Spleen (tissue), 11 donors: Measurements from ENCODE around the gene CFL1. TPM values are rescaled to one million over a fixed set of nuclear protein-coding genes. Genes with fewer than 3 reads are reported as not detected.

Experiments used
- DNase-seq: peaks from one replicate; pipeline ENCODE4 v3.0.0-alpha.2; 2020
- H3K27ac ChIP-seq, 8 donors: fragments of 200-600 bp; sonication (generic) in 7 of 8; 1 replicate in 4 of 8; 2 replicates in 4 of 8; pipeline versions ENCODE4 v1.5.0 to v1.8.0; 2016 to 2021; ENCODE audit warnings: inconsistent platforms in 4 of 8, mild to moderate bottlenecking in 4 of 8, moderate library complexity in 1 of 8
- H3K27me3 ChIP-seq, 7 donors: fragments of 200-600 bp; sonication (generic) in 6 of 7; replicated peaks in 1 of 7; 1 replicate in 4 of 7; 2 replicates in 3 of 7; pipeline versions ENCODE4 v1.5.0 to v1.8.0; 2016 to 2021; ENCODE audit warnings: inconsistent platforms in 3 of 7, mild to moderate bottlenecking in 1 of 7
- H3K36me3 ChIP-seq, 6 donors: fragments of 200-600 bp; sonication (generic) in 5 of 6; 1 replicate in 4 of 6; 2 replicates in 2 of 6; pipeline versions ENCODE4 v1.5.0 to v1.8.0; 2016 to 2021; ENCODE audit warnings: inconsistent platforms in 2 of 6
- H3K4me1 ChIP-seq, 6 donors: fragments of 200-600 bp; sonication (generic) in 5 of 6; 1 replicate in 3 of 6; 2 replicates in 3 of 6; pipeline versions ENCODE4 v1.5.0 to v1.8.0; 2016 to 2021; ENCODE audit warnings: inconsistent platforms in 3 of 6
- H3K4me3 ChIP-seq, 8 donors: fragments of 200-600 bp; sonication (generic) in 7 of 8; 1 replicate in 4 of 8; 2 replicates in 4 of 8; pipeline versions ENCODE4 v1.5.0 to v1.8.0; 2016 to 2021; ENCODE audit warnings: inconsistent platforms in 4 of 8, mild to moderate bottlenecking in 4 of 8, moderate library complexity in 2 of 8
- H3K9me3 ChIP-seq, 8 donors: fragments of 200-600 bp; sonication (generic) in 7 of 8; 1 replicate in 4 of 8; 2 replicates in 4 of 8; pipeline versions ENCODE4 v1.5.0 to v1.8.0; 2016 to 2021; ENCODE audit warnings: inconsistent platforms in 4 of 8
- POLR2A ChIP-seq, 3 donors: fragments of 450-650 bp; IDR thresholded peaks; one replicate each; pipeline ENCODE4 v1.5.1; 2017; ENCODE audit warnings: antibody characterized with exemption in 3 of 3, mild to moderate bottlenecking in 1 of 3
- POLR2AphosphoS5 ChIP-seq, 3 donors: sonication (generic); formaldehyde crosslinking; IDR thresholded peaks; one replicate each; pipeline ENCODE4 v1.5.1; 2017; ENCODE audit warnings: antibody characterized with exemption in 3 of 3
- WGBS, 5 donors: extraction: QIAGEN DNeasy Blood & Tissue Kit in 3 of 5; methylation state at CpG; one replicate each; pipeline versions ENCODE4 v1.1.5 to v1.1.7; 2013 to 2018; 5-methylcytosine and 5-hydroxymethylcytosine counted together
- intact Hi-C: fragments of 100-400 bp; cut with DNase I; formaldehyde crosslinking; loops from one replicate; pipeline ENCODE4 v1.15.0; 2023; ENCODE audit warnings: low total_unique reads
- polyA plus RNA-seq, 3 donors: library from polyadenylated mRNA; stranded (reverse); fragments of 200-250 nt; gene quantifications; one replicate each; pipeline ENCODE4 v1.2.1, GENCODE V29; 2013
- total RNA-seq, 7 donors: library from RNA; depleted of rRNA in 3 of 7; stranded (reverse); fragments of >200 nt in 3 of 7; fragmentation: NEBNext Ultra II Directional in 4 of 7; extraction: Animal tissue kit (Norgen Biotek cat#: 25700) in 4 of 7; gene quantifications; one replicate each; pipeline versions ENCODE4 v1.1.0 to v1.2.1, GENCODE V29; 2016 to 2021
- TF ChIP-seq, protein P1 (sequence below), 11 experiments: fragments of 200-600 bp in 7 of 11; fragments of 450-650 bp in 4 of 11; sonication (generic) in 4 of 11; IDR thresholded peaks in 8 of 11; conservative IDR thresholded peaks in 3 of 11; 1 replicate in 7 of 11; 2 replicates in 4 of 11; pipeline versions ENCODE4 v1.4.0 to v1.8.0; 2016 to 2021; ENCODE audit warnings: antibody characterized with exemption in 11 of 11, inconsistent platforms in 4 of 11, mild to moderate bottlenecking in 1 of 11
- donor health status: healthy with polysubstance abuse.
- donor health status: DM: no; HTN: no; CAD: no; lungs with moderate emphysema.
- donor health status: DM: no; HTN: no; CAD: no.
- donor health status: Bipolar disorder and iron deficiency.
- donor health status: healthy.
- donor health status: DM: no; HTN: no; CAD: no.
- donor health status: DM: yes; HTN: yes; CAD: no.

Gene CFL1
- total and polyA plus RNA-seq, 10 donors: 562 to 1,219 (median 865) TPM

DNA sequence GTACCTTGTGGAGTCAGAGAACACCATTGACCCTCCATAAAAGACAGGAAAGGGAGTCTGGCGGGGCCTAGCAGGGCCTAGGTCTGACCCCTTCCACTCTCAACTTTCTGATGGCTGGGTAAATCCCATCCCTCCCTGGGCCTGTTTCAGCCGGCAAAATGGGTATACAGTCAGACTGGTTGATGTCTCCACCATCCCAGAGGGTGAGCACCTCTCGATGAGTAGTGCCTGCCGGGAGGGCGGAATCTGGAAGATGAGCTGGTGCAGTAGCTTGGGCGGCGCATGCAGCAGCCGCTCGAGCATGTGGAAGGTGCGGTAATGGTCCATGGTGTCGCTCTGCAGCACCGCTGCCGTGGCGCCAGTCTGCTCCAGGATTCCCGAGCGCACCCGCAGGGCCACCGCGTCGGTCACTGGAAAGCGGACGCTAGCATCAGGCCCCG lies 29.8 kb upstream of the CFL1 start:
- H3K27me3 ChIP-seq: no peaks in the 10 kb centered on the region
- H3K27ac ChIP-seq: peak overlapping the region; percentile 92 to 99 (median 96)
- H3K4me3 ChIP-seq: peak overlapping the region; percentile 63 to 93 (median 88)
- no peaks in the 10 kb centered on the region for H3K9me3 ChIP-seq
- no peak for DNase-seq
- peaks cover 41 to 87% (median 60%) of the 10 kb centered on the region in 6 donors for H3K4me1 ChIP-seq
- intact Hi-C loops: loop anchor here (5.0 kb wide), 1 partner anchor 100 kb away; no protein-coding TSS in a partner anchor
- 3 to 7% (median 5%) methylated on average over 21 to 23 of the region's 23 CpGs for WGBS, 5 donors
- no peak for TF ChIP-seq POLR2AphosphoS5 (IDR thresholded peaks at IDR 0.05)
- TF ChIP-seq POLR2A (IDR thresholded peaks at IDR 0.05): no peak
- TF ChIP-seq, protein P1, sequence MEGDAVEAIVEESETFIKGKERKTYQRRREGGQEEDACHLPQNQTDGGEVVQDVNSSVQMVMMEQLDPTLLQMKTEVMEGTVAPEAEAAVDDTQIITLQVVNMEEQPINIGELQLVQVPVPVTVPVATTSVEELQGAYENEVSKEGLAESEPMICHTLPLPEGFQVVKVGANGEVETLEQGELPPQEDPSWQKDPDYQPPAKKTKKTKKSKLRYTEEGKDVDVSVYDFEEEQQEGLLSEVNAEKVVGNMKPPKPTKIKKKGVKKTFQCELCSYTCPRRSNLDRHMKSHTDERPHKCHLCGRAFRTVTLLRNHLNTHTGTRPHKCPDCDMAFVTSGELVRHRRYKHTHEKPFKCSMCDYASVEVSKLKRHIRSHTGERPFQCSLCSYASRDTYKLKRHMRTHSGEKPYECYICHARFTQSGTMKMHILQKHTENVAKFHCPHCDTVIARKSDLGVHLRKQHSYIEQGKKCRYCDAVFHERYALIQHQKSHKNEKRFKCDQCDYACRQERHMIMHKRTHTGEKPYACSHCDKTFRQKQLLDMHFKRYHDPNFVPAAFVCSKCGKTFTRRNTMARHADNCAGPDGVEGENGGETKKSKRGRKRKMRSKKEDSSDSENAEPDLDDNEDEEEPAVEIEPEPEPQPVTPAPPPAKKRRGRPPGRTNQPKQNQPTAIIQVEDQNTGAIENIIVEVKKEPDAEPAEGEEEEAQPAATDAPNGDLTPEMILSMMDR (IDR thresholded peaks at IDR 0.05 in 8 of 11, conservative IDR thresholded peaks at IDR 0.05 in 3 of 11): no peak
- H3K36me3 ChIP-seq: peaks cover 0 to 47% (median 33%) of the 10 kb centered on the region in 6 donors

- peak overlapping the region in 7 of 8 donors; percentile 63 to 93 (median 90) for H3K4me3 ChIP-seq
- intact Hi-C loops: loop anchor here (5.0 kb wide), 1 partner anchor 100 kb away; no protein-coding TSS in a partner anchor
These were observed 29.1 kb upstream of the CFL1 start for GRCh38 chr11:65886826-65887722.

GRCh38 chr11:65885808-65886536 lies 28.0 kb upstream of the CFL1 start:
- DNase-seq: peak; percentile 57

More at GRCh38 chr11:65886826-65887722, 29.1 kb upstream of the CFL1 start:
- H3K27me3 ChIP-seq: no peaks in the 10 kb centered on the region
- H3K4me1 ChIP-seq: peaks cover 34 to 83% (median 53%) of the 10 kb centered on the region in 6 donors
- H3K9me3 ChIP-seq: no peaks in the 10 kb centered on the region
- peaks cover 0 to 53% (median 38%) of the 10 kb centered on the region in 6 donors for H3K36me3 ChIP-seq
- 82 to 92% (median 89%) methylated on average over 14 of the region's 14 CpGs for WGBS, 5 donors
- peak overlapping the region in 7 of 8 donors; percentile 92 to 99 (median 96) for H3K27ac ChIP-seq
- TF ChIP-seq, protein P1 (IDR thresholded peaks at IDR 0.05 in 8 of 11, conservative IDR thresholded peaks at IDR 0.05 in 3 of 11): no peak
- TF ChIP-seq POLR2A (IDR thresholded peaks at IDR 0.05): no peak
- no peak for TF ChIP-seq POLR2AphosphoS5 (IDR thresholded peaks at IDR 0.05)
- peak; percentile 73 for DNase-seq

More at GRCh38 chr11:65885808-65886536, 28.0 kb upstream of the CFL1 start:
- Histone ChIP-seq H3K9me3 (no peaks in the 10 kb centered on the region), H3K4me1 (peaks cover 27 to 83% (median 50%) of the 10 kb centered on the region in 6 donors), H3K27me3 (no peaks in the 10 kb centered on the region), H3K27ac (peak overlapping the region in 1 of 8 donors; percentile 57), H3K4me3 (no peak overlapping the region), H3K36me3 (peaks cover 0 to 63% (median 38%) of the 10 kb centered on the region in 6 donors)
- intact Hi-C loops: loop anchor here (5.0 kb wide), 1 partner anchor 101 kb away; no protein-coding TSS in a partner anchor
- 79 to 93% (median 87%) methylated on average over 12 of the region's 12 CpGs for WGBS, 5 donors
- TF ChIP-seq POLR2A (IDR thresholded peaks at IDR 0.05) (no peak), POLR2AphosphoS5 (IDR thresholded peaks at IDR 0.05) (no peak)
- TF ChIP-seq, protein P1 (IDR thresholded peaks at IDR 0.05 in 8 of 11, conservative IDR thresholded peaks at IDR 0.05 in 3 of 11): no peak
